Fibroblast of skin of right quadriceps (primary cell): ENCODE data around the gene KIF26B.
A peak's percentile ranks its signal among the peaks of the same experiment; 100 is the strongest.
"Not testable (repeated sequence)": the region's sequence is repeated elsewhere in the genome, so short reads cannot be mapped to it uniquely, and the experiment has no call there.

Source experiments
- DNase-seq: peaks from one replicate; pipeline ENCODE4 v3.0.0-alpha.2; 2013

Gene KIF26B

GRCh38 chr1:245288796-245289195 is 134.0 kb downstream of the KIF26B start:
- DNase-seq: no peak

DNA sequence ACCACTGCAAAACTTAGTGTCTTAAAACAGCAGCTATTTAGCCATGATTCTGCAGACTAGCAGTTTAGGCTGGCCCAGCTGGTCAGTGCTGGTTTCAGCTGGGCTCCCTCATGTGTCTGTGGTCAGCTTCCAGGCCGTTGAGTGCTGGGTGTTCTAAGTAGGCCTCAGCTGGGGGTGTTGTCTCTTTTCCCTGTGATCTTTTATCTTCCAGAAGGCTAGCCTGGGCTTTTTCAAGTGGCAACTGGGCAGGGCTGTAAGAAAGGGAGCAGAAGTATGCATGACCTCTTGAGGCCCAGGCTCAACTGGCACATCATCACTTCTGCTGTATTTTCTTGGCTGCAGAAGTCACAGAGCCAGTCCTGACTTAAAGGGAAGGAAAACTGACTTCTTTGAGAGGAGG is 136.1 kb downstream of the KIF26B start:
- DNase-seq: no peak

- no peak for DNase-seq
Observed at GRCh38 chr1:245291351-245291750, 136.6 kb downstream of the KIF26B start.

- no peak for DNase-seq
Observed at GRCh38 chr1:245292141-245292540, 137.4 kb downstream of the KIF26B start.

DNA sequence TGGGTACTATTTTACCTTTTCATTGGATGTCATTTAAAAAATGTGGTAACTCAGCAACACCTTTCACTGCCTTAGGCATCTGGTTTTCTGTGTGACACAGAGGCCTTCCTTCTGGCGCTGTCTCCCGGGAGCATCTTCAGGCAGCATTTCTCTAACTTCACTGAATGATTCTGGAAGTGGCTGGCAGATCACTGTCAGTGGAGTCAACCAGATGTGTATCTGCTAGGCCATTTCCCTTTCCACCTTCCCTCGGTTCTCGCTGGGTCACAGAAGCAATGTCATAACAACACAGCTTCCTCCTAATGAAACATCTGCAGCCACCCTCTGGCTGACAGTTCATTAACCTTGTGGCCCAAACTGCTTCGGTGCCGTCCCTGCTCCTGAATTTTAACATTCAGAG is 137.8 kb downstream of the KIF26B start:
- DNase-seq: no peak

- no peak for DNase-seq
Observed at GRCh38 chr1:245294020-245294419, 139.2 kb downstream of the KIF26B start.

GRCh38 chr1:245298781-245299180 is 144.0 kb downstream of the KIF26B start:
- peak; percentile 74 for DNase-seq

DNA sequence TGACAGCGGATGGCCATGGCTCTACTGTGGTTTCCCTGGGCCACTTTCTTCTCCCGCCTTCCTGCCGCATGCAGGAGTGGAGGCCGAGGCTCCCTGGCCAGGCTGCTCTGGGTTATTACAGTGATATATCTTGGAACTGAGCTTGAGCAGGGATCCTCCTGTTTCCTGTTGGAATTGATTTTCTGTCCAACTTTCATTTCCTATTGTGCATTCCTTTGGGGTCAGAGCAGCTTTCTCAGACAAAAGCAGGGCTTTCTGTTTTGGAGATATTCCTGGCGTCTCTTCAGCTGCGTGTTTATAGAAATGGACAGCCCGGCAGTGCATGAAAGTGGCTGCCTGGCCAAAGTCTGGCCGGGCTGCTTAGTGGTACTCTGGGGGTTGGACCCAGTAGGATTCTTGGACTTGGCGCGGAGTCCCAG is 146.4 kb downstream of the KIF26B start:
- peak; percentile 33 for DNase-seq

DNA sequence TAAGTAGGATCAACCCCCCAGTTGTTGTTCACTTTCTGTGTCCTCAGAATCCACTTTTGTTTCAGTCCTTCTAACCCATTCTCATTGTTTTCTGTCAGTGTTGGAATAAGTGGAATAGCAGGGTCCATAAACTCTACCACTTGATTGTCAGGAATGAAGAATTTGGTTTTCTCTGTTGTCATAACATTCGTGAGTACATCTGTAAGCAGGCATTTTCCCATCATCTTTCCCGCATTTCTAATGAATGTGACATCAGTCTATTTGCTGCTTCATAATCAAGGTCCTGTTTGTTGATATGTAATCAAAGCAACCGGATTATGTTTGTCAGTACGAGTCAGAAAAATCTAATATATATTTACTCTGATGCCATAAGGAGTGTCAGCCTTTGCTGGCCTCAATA is 147.1 kb downstream of the KIF26B start:
- no peak for DNase-seq

DNA sequence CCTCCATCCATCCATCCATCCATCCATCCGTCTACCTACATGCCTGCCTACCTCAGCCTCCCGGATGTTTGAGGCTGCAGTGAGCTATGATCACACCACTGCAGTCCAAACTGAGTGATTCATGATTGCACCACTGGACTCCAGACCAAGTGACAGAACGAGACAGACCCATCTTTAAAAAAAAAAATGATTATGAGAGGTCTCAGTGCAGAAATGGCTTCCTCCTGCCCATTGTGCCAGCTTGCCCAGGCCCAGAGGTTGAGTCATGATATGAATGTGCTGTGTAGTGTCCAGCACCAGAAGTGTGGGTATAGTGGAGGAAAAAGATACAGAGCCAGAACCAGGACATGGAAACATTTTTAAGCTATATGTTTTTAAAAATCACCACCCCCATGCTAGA is 149.9 kb downstream of the KIF26B start:
- DNase-seq: no peak

GRCh38 chr1:245306020-245306419 is 151.2 kb downstream of the KIF26B start:
- DNase-seq: no peak

DNA sequence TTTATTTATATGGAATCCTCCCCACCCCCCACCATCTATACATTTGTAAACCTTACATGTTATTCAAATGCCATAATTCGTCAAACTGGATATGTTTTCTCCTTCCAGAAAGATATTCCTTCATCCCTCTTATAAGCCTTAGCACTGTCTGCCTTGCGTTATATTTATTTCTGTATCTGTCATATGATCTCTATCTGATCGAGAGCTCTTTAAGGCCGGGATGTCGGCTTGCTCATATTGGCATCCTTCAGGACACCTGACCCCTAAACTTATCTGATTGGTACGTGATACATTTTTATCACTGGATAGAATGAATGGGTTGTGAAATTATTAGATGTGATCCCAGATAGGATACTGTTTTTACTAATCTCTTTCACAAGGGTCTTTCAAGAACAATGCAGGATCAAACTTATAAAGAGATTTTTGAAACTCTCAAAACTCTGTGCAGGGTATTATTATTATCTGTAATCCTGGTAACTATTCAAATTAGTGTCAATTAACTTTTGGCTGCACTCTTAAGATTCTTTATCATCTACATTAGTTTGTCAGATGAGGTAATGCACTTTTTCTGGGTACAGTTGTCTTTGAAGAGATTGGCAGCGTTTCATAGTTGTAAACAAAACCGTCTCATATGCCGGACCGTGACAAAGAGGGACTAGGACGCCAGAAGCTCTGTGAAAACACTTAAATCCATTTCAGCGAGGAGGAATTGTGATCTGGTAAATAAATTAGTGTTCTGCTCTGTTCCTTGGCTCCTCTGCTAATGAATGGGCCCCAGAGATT is 152.0 kb downstream of the KIF26B start:
- DNase-seq: no peak

- peak; percentile 38 for DNase-seq
Observed at GRCh38 chr1:245310571-245311531, 156.1 kb downstream of the KIF26B start.

DNA sequence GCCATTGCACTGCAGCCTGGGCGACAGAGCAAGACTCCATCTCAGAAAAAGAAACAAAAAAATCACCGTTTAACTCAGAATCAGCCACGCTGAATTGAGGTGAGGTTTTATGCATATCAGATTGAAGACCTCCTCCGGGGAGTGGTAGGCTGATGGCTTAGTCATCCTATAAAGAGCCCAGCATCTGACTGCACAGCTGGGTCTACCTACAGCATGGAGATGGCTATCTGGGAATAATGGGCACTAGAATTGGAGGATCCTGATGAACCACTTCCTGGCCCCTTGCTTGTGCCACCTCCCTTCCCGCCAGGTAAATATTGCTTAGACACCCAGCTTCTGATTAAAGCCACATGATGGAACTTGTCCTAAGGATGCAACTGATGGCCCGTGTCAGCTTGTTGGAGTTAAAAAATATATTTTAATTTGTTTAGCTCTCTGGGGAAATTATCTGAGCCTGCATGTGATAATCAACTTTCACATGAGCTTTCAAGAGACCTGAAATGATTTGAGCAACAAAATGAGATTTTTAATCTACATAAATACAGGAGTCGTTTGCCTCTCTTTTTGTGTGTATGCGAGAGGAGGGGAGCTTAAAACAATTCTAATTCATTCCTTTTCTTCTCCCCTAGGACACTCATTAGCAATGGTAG is 157.2 kb downstream of the KIF26B start:
- DNase-seq: no peak

DNA sequence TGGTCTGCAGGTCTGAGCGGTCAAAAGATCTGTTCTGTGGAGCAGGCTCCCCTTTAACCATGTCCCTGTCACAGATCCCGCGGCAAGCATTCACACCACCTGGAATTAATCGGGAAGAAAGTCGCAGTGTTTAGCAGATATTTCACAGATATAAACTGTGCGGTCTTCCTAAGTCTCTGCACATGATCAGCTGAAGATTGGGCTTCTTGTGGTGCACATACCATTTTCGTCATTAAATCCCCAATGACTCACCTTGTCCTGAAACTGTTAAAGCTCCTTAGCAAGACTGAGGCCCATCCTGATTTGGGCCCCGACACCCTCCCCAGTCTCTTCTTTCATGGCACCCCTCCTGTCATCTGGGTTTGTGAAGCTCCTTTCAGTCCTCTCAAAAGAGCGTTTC is 158.8 kb downstream of the KIF26B start:
- DNase-seq: peak; percentile 64

GRCh38 chr1:245316784-245317183 is 162.0 kb downstream of the KIF26B start:
- no peak for DNase-seq

- no peak for DNase-seq
Observed at GRCh38 chr1:245317217-245317616, 162.4 kb downstream of the KIF26B start.

- no peak for DNase-seq
Observed at GRCh38 chr1:245319094-245319493, 164.3 kb downstream of the KIF26B start.

DNA sequence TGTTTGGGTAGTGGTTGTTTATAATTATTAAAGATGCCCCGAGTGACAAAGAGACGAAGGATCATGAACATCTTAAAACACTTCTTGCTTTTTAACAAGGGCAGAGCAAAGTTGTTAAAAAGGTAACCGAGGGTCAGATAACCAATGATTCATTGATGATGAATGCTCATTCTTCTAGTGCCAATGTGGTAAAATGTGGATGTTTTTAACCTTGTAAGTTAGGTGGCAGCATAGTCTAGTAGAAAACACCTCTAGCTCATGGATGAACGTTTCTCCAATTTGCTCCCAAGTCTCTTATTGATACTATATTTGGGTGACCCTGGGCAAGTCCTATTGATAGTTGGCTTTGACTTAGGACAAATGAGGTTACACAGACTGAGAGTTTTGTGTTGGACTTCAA is 167.9 kb downstream of the KIF26B start:
- peak; percentile 32 for DNase-seq

- not testable (repeated sequence) for DNase-seq
Observed at GRCh38 chr1:245323765-245324164, 169.0 kb downstream of the KIF26B start.

DNA sequence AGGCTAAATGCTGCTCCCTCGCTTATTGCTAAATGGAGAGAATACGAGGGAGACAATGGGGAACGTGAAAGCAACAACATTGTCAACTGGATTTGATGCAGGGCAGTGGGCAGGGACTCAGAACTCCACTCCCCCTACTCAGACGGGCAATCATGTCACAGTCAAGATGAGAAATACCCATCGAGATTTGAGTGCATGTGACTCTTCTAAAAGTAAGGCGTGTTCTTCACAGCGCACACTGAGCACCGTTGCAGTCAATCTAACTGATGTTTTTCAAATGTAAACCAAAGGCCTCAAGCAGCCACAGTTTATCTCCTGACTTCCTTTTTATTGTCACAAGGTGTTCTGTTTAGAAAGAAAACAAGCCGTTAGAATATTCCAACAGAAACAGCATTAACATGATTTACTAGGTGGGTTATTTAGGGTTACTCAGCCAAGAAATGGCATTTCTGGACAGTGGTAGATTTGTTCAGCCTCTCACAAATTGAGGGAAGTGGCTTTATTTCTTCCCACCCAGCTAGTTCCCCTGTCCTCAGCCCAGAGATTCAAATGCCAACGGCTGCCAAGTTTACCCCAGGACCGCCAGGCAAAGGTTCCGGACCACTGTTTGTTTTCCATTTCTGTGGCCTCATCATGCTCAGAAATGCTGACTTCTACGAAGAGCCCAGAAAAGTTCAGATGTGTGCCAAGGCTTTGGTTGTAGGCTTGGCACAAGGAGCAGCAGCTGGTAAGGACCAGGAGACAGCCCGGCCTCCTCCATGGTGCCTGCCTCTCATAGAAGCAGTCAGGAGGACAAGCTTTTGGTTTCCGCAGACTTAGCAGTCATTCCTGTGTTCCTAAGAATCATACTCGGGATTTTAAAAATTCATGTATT is 171.4 kb downstream of the KIF26B start:
- DNase-seq: no peak

GRCh38 chr1:245327360-245327759 is 172.6 kb downstream of the KIF26B start:
- no peak for DNase-seq
